Activated naive CD4-positive, alpha-beta T cell treated with anti-CD3 and anti-CD28 coated beads, Interleukin-2, amount 10 ng/mL, durations not matched to agents 7 days and 5 days (primary cell): ENCODE data around the gene CACNA2D3.
"Not testable (repeated sequence)": the region's sequence is repeated elsewhere in the genome, so short reads cannot be mapped to it uniquely, and the experiment has no call there.

ENCODE experiments used
- CTCF ChIA-PET: fragments of 350-600 bp; sonication (Branson Sonifier 250); formaldehyde crosslinking; loops from one replicate; lab custom pipeline; 2021; ENCODE audit warnings: antibody characterized with exemption; lab: Charles Lee
- DNase-seq: peaks from one replicate; pipeline ENCODE4 v3.0.0-alpha.2; 2020
- H3K27ac Mint-ChIP-seq: one replicate; pipeline ENCODE4 v1.8.0; 2021; ENCODE audit warnings: mild to moderate bottlenecking, moderate library complexity, mixed read lengths
- H3K27me3 Mint-ChIP-seq: one replicate; pipeline ENCODE4 v1.8.0; 2021; ENCODE audit warnings: mild to moderate bottlenecking, mixed read lengths
- H3K36me3 Mint-ChIP-seq: one replicate; pipeline ENCODE4 v1.8.0; 2021; ENCODE audit warnings: mixed read lengths
- H3K4me1 Mint-ChIP-seq: one replicate; pipeline ENCODE4 v1.8.0; 2021; ENCODE audit warnings: mixed read lengths
- H3K4me3 Mint-ChIP-seq: one replicate; pipeline ENCODE4 v1.8.0; 2021; ENCODE audit warnings: mild to moderate bottlenecking, moderate library complexity, mixed read lengths
- H3K9me3 Mint-ChIP-seq: one replicate; pipeline ENCODE4 v1.8.0; 2021; ENCODE audit warnings: mixed read lengths

The CACNA2D3 gene

DNA sequence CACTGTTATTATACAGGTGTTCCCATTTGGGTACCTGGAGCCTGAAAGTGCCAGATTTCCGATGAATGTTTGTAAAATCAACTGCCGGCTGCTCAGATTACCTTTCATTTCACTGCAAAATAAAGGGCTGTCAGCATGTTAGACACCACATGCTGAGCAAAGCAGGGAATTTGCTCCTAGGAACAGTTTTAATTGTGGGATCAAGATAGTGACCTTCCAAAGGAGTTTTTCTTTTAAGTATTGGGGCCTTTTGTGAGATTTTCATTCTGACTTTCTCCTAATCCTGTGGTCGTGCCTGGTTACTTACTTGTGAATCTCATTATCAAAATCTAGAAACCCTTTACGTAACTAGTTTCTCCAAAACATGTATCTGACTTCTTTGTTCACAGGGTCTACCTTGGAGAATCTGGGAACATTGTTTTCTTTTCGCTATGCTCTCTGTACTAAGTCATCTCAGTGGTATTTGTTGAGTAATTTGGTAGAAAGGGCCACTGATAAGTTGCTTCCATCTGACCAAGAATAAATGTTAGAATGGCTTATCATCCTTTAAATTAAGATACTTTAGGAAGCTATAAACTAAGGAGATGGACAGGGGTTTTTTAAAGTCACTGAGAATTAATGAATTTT lies 846.3 kb downstream of the CACNA2D3 start:
- CTCF ChIA-PET, result no interaction called here

GRCh38 chr3:54969652-54970051 lies 847.3 kb downstream of the CACNA2D3 start:
- H3K4me3 Mint-ChIP-seq, result no peak overlapping the region
- H3K4me1 Mint-ChIP-seq, result no peaks in the 10 kb centered on the region
- H3K36me3 Mint-ChIP-seq, result no peaks in the 10 kb centered on the region
- H3K27me3 Mint-ChIP-seq, result no peaks in the 10 kb centered on the region
- no peak overlapping the region for H3K27ac Mint-ChIP-seq
- CTCF ChIA-PET, result no interaction called here
- no peak for DNase-seq
- H3K9me3 Mint-ChIP-seq, result peaks cover 7% of the 10 kb centered on the region

More for the DNA sequence above, 846.3 kb downstream of the CACNA2D3 start:
- Mint-ChIP-seq H3K27me3 (no peaks in the 10 kb centered on the region), H3K4me3 (no peak overlapping the region), H3K27ac (no peak overlapping the region), H3K4me1 (no peaks in the 10 kb centered on the region), H3K9me3 (peaks cover 4% of the 10 kb centered on the region), H3K36me3 (no peaks in the 10 kb centered on the region)
- no peak for DNase-seq

GRCh38 chr3:54970895-54971294 lies 848.5 kb downstream of the CACNA2D3 start:
- no peak overlapping the region for H3K27ac Mint-ChIP-seq
- no peak for DNase-seq
- H3K36me3 Mint-ChIP-seq, result no peaks in the 10 kb centered on the region
- H3K9me3 Mint-ChIP-seq, result peaks cover 7% of the 10 kb centered on the region
- H3K27me3 Mint-ChIP-seq, result no peaks in the 10 kb centered on the region
- no peak overlapping the region for H3K4me3 Mint-ChIP-seq
- no peaks in the 10 kb centered on the region for H3K4me1 Mint-ChIP-seq
- CTCF ChIA-PET, result no interaction called here

GRCh38 chr3:54977439-54977838 lies 855.1 kb downstream of the CACNA2D3 start:
- Mint-ChIP-seq H3K4me3 (no peak overlapping the region), H3K27me3 (no peaks in the 10 kb centered on the region), H3K36me3 (no peaks in the 10 kb centered on the region), H3K9me3 (peaks cover 3% of the 10 kb centered on the region), H3K4me1 (no peaks in the 10 kb centered on the region), H3K27ac (no peak overlapping the region)
- no peak for DNase-seq
- CTCF ChIA-PET, result no interaction called here

- H3K27me3 Mint-ChIP-seq, H3K4me1 Mint-ChIP-seq, H3K4me3 Mint-ChIP-seq, H3K36me3 Mint-ChIP-seq, CTCF ChIA-PET, DNase-seq, H3K27ac Mint-ChIP-seq, H3K9me3 Mint-ChIP-seq: not testable (repeated sequence)
Observed at GRCh38 chr3:54977946-54978345, 855.6 kb downstream of the CACNA2D3 start.

GRCh38 chr3:54982807-54983206 lies 860.5 kb downstream of the CACNA2D3 start:
- CTCF ChIA-PET, result no interaction called here
- no peak overlapping the region for H3K27ac Mint-ChIP-seq
- H3K9me3 Mint-ChIP-seq, result peaks cover 9% of the 10 kb centered on the region
- no peaks in the 10 kb centered on the region for H3K27me3 Mint-ChIP-seq
- no peak for DNase-seq
- no peaks in the 10 kb centered on the region for H3K36me3 Mint-ChIP-seq
- no peak overlapping the region for H3K4me3 Mint-ChIP-seq
- H3K4me1 Mint-ChIP-seq, result no peaks in the 10 kb centered on the region

DNA sequence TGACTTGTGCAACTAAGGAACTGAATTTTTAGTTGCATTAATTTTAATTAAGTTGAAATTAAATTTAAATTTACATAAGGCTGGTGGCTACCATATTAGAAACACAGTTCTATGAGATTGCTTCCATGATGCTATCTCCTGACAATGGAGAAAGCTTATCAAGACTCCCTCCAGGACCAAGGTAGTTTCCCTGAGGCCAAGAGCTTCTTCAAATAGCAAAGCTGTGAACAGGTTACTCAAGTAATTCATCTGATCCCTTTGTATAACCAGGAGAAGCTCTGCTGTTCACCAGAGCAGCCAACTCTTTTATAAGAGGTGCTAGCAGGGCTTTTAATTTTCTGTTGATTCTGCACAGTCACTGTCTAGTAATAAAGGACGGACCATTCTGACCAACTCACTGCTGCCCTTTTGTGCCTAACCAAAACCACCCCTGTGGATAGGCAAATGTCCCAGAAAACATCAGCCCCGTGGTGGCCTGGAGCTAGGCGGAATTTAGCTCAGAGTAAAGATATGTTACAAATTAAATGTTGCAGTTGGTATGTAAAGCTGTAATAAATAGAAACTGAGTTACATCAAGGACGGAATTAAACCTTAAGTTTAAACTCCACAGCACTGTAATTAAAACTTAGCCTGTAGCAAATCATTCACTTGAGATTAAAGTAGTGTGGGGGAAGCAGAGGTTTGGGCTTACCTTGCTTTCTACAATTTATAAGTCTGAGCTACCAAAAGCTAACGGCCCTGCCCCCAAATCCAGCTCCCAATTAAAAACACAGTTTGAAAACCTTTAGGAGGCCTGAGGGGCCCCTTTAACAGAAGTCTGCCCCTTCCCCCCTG lies 861.1 kb downstream of the CACNA2D3 start:
- no peaks in the 10 kb centered on the region for H3K36me3 Mint-ChIP-seq
- H3K9me3 Mint-ChIP-seq, result peaks cover 9% of the 10 kb centered on the region
- no peak overlapping the region for H3K27ac Mint-ChIP-seq
- no peaks in the 10 kb centered on the region for H3K4me1 Mint-ChIP-seq
- no peak for DNase-seq
- no peak overlapping the region for H3K4me3 Mint-ChIP-seq
- no peaks in the 10 kb centered on the region for H3K27me3 Mint-ChIP-seq
- CTCF ChIA-PET, result no interaction called here

GRCh38 chr3:54985856-54986255 lies 863.5 kb downstream of the CACNA2D3 start:
- Mint-ChIP-seq H3K9me3 (peaks cover 9% of the 10 kb centered on the region), H3K36me3 (no peaks in the 10 kb centered on the region), H3K27me3 (no peaks in the 10 kb centered on the region), H3K27ac (no peak overlapping the region), H3K4me1 (no peaks in the 10 kb centered on the region), H3K4me3 (no peak overlapping the region)
- no peak for DNase-seq
- CTCF ChIA-PET, result no interaction called here

GRCh38 chr3:54986294-54986693 lies 863.9 kb downstream of the CACNA2D3 start:
- Mint-ChIP-seq H3K36me3 (no peaks in the 10 kb centered on the region), H3K27ac (no peak overlapping the region), H3K4me1 (no peaks in the 10 kb centered on the region), H3K4me3 (no peak overlapping the region), H3K27me3 (no peaks in the 10 kb centered on the region), H3K9me3 (peaks cover 9% of the 10 kb centered on the region)
- CTCF ChIA-PET, result no interaction called here
- DNase-seq, result no peak

GRCh38 chr3:54987719-54988118 lies 865.4 kb downstream of the CACNA2D3 start:
- Mint-ChIP-seq H3K9me3 (peaks cover 9% of the 10 kb centered on the region), H3K27ac (no peak overlapping the region), H3K27me3 (no peaks in the 10 kb centered on the region), H3K4me3 (no peak overlapping the region), H3K36me3 (no peaks in the 10 kb centered on the region), H3K4me1 (no peaks in the 10 kb centered on the region)
- no peak for DNase-seq
- CTCF ChIA-PET, result no interaction called here

GRCh38 chr3:54988302-54988837 lies 866.0 kb downstream of the CACNA2D3 start:
- Mint-ChIP-seq H3K9me3 (peaks cover 9% of the 10 kb centered on the region), H3K4me1 (no peaks in the 10 kb centered on the region), H3K27ac (no peak overlapping the region), H3K36me3 (no peaks in the 10 kb centered on the region), H3K4me3 (no peak overlapping the region), H3K27me3 (no peaks in the 10 kb centered on the region)
- DNase-seq, result no peak
- CTCF ChIA-PET, result no interaction called here

DNA sequence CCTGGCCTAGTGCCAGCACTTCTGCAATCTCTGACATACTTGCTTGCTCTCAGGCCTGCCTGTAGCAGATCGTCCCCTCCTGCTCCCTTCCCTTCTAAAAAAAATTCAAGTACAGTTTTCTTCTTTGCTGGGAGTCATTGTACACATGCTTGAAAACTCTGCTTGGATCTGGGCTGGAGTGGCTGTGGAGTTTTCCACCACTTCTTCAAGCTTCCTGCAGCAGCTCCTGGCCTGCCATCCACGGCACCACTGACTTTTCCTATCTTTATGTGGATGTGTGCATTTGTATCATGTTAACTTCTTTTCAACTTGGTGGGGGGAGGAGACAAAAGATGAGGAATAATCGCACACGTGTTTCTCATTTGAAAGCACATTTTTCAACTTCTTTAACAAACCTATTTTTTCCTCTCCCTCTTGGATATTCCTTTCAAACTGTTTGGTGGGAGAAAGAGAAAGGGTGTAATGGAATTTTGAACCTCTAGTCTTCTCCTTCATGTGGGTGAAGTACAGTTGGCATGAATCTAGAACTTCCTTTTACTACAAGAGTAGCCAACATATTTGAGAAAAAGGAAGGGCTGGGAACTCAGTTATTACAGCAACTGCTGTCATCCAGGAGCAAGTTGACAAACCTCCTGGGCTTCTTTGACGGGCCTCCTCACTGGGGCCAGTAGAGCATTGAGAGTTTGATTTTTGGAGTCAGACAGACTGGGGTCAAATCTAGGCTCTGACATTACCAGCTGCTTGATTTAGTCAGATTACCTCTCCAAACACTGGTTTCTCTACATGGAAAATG lies 866.7 kb downstream of the CACNA2D3 start:
- H3K9me3 Mint-ChIP-seq, result peaks cover 9% of the 10 kb centered on the region
- no peak overlapping the region for H3K4me3 Mint-ChIP-seq
- no peak for DNase-seq
- H3K27ac Mint-ChIP-seq, result no peak overlapping the region
- no peaks in the 10 kb centered on the region for H3K27me3 Mint-ChIP-seq
- H3K36me3 Mint-ChIP-seq, result no peaks in the 10 kb centered on the region
- no peaks in the 10 kb centered on the region for H3K4me1 Mint-ChIP-seq
- CTCF ChIA-PET, result no interaction called here

- CTCF ChIA-PET, result no interaction called here
- Mint-ChIP-seq H3K36me3 (no peaks in the 10 kb centered on the region), H3K27ac (no peak overlapping the region), H3K27me3 (no peaks in the 10 kb centered on the region), H3K4me1 (no peaks in the 10 kb centered on the region), H3K4me3 (no peak overlapping the region), H3K9me3 (peaks cover 6% of the 10 kb centered on the region)
- no peak for DNase-seq
Observed at GRCh38 chr3:54994111-54994513, 871.8 kb downstream of the CACNA2D3 start.

DNA sequence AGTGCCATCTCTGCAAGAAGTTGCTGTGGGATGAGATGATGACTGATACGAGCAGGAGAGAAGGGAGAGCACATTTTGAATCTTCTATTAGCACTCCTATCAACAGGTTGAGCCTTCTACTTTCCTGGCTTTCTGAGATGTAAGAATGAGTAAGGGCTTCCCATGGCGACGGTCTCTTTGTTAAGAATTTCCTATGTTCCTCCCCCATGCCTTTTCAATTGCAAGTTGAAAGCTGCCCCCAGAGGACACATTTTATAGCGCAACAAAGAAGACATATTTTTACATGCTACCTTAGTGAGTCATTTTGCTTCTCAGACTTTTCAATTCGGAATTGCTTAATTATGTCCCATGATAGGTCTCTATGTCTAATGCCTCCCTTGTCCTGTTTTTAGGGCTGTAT lies 876.8 kb downstream of the CACNA2D3 start:
- Mint-ChIP-seq H3K27me3 (no peaks in the 10 kb centered on the region), H3K36me3 (no peaks in the 10 kb centered on the region), H3K4me1 (no peaks in the 10 kb centered on the region), H3K4me3 (no peak overlapping the region), H3K9me3 (peaks cover 7% of the 10 kb centered on the region), H3K27ac (no peak overlapping the region)
- DNase-seq, result no peak
- CTCF ChIA-PET, result no interaction called here
